Ovary (tissue), 9 donors: ENCODE data around the gene DGKD. TPM values are rescaled to one million over a fixed set of nuclear protein-coding genes. Genes with fewer than 3 reads are reported as not detected.

Experiments used
- DNase-seq, 5 donors: peaks; one replicate each; pipeline ENCODE4 v3.0.0-alpha.2; 2019 to 2020
- H3K27ac ChIP-seq, 2 donors: fragments of 200-600 bp; one replicate each; pipeline versions ENCODE4 v1.5.1 to v1.8.0; 2019 to 2022
- H3K27me3 ChIP-seq: fragments of 200-600 bp; one replicate; pipeline ENCODE4 v1.8.0; 2022
- H3K36me3 ChIP-seq: fragments of 200-600 bp; sonication (generic); one replicate; pipeline ENCODE4 v1.5.1; 2019
- H3K4me1 ChIP-seq: one replicate; pipeline ENCODE4 v1.8.1; 2013; ENCODE audit warnings: mild to moderate bottlenecking, moderate library complexity; ENCODE audit not compliant: insufficient read depth
- H3K4me3 ChIP-seq: fragments of 200-600 bp; sonication (generic); one replicate; pipeline ENCODE4 v1.5.1; 2017
- H3K9me3 ChIP-seq, 2 donors: fragments of 200-600 bp in 1 of 2; sonication (generic) in 1 of 2; one replicate each; pipeline versions ENCODE4 v1.5.1 to v1.8.1; 2013 to 2019; ENCODE audit warnings: mild to moderate bottlenecking in 1 of 2, moderate library complexity in 1 of 2
- EP300 ChIP-seq: sonication (generic); formaldehyde crosslinking; IDR thresholded peaks from one replicate; pipeline ENCODE4 v1.6.1; 2017; ENCODE audit warnings: antibody characterized with exemption
- POLR2A ChIP-seq: fragments of 450-650 bp; IDR thresholded peaks from one replicate; pipeline ENCODE4 v1.6.1; 2017; ENCODE audit warnings: antibody characterized with exemption, mild to moderate bottlenecking, moderate library complexity
- WGBS, 3 donors: extraction: QIAGEN DNeasy Blood & Tissue Kit in 1 of 3; methylation state at CpG; one replicate each; pipeline versions ENCODE4 v1.1.5 to v1.1.7; 2013 to 2017; 5-methylcytosine and 5-hydroxymethylcytosine counted together
- intact Hi-C, 4 donors: fragments of 100-400 bp; cut with DNase I; formaldehyde crosslinking; loops; one replicate each; pipeline versions ENCODE4 v1.11.0 to v1.15.1; 2022 to 2023
- polyA plus RNA-seq, 2 donors: library from polyadenylated mRNA; stranded (reverse); fragments of 200-250 nt in 1 of 2; fragments of 350-450 nt in 1 of 2; fragmentation: Illumina TruSeq in 1 of 2; extraction: RNeasy Lipid Tissue Mini Kit (QIAGEN cat#74804) in 1 of 2; gene quantifications; one replicate each; pipeline ENCODE4 v1.2.3, GENCODE V29; 2013 to 2014
- total RNA-seq, 7 donors: library from RNA; depleted of rRNA in 2 of 7; stranded (reverse); fragments of >200 nt in 2 of 7; fragmentation: NEBNext Ultra II Directional in 3 of 7; extraction: Animal tissue kit (Norgen Biotek cat#: 25700) in 3 of 7; gene quantifications; one replicate each; pipeline versions ENCODE4 v1.1.0 to v1.2.4, GENCODE V29; 2016 to 2023
- TF ChIP-seq, protein P1 (sequence below), 3 donors: fragments of 450-650 bp in 2 of 3; fragments of 200-600 bp in 1 of 3; IDR thresholded peaks; one replicate each; pipeline versions ENCODE4 v1.5.1 to v1.8.0; 2016 to 2022; ENCODE audit warnings: antibody characterized with exemption in 3 of 3, mild to moderate bottlenecking in 1 of 3
- donor health status: DM: no; HTN: no; CAD: no; lungs with moderate emphysema.
- donor health status: DM: no; HTN: no; CAD: no.
- donor health status: Bipolar disorder and iron deficiency.
- donor health status: DM: yes; HTN: yes; CAD: no.
- donor health status: DM: no; HTN: no; CAD: no.
- donor health status: DM: yes; HTN: yes; CAD: no.

Gene DGKD
- total and polyA plus RNA-seq, 9 donors: 9.4 to 81.8 (median 36.3) TPM

DNA sequence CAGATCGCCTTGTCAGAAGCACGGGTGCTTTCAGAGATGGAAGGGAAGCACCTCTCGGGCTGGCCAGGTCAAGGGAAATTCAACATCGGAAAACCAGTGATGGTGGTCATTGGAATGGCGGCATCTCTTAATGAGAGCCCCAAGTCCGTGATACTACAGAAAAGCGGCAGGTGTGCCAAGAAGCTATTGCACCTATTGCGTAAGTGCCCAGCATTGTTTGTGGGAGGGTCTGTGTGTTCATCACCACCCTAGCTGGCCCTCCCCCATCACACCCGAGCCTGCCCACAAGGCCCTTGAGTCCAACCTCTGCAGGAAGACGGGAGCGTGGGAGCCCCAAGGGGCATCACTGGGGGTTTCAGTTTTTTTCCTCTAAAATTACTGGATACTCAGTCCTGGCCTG, 100.7 kb downstream of the DGKD start:
- intact Hi-C loops: no loop called here
- Histone ChIP-seq H3K9me3 (no peaks in the 10 kb centered on the region), H3K27me3 (no peaks in the 10 kb centered on the region), H3K36me3 (no peaks in the 10 kb centered on the region), H3K27ac (no peak overlapping the region), H3K4me3 (no peak overlapping the region), H3K4me1 (no peaks in the 10 kb centered on the region)
- peak in 2 of 5 donors; percentile 9 to 22 for DNase-seq
- 91 to 93% (median 92%) methylated on average over 11 of the region's 11 CpGs for whole genome bisulfite sequencing, 3 donors
- TF ChIP-seq EP300 (no peak), POLR2A (no peak)
- TF ChIP-seq, protein P1, sequence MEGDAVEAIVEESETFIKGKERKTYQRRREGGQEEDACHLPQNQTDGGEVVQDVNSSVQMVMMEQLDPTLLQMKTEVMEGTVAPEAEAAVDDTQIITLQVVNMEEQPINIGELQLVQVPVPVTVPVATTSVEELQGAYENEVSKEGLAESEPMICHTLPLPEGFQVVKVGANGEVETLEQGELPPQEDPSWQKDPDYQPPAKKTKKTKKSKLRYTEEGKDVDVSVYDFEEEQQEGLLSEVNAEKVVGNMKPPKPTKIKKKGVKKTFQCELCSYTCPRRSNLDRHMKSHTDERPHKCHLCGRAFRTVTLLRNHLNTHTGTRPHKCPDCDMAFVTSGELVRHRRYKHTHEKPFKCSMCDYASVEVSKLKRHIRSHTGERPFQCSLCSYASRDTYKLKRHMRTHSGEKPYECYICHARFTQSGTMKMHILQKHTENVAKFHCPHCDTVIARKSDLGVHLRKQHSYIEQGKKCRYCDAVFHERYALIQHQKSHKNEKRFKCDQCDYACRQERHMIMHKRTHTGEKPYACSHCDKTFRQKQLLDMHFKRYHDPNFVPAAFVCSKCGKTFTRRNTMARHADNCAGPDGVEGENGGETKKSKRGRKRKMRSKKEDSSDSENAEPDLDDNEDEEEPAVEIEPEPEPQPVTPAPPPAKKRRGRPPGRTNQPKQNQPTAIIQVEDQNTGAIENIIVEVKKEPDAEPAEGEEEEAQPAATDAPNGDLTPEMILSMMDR (IDR thresholded peaks at IDR 0.05): no peak

DNA sequence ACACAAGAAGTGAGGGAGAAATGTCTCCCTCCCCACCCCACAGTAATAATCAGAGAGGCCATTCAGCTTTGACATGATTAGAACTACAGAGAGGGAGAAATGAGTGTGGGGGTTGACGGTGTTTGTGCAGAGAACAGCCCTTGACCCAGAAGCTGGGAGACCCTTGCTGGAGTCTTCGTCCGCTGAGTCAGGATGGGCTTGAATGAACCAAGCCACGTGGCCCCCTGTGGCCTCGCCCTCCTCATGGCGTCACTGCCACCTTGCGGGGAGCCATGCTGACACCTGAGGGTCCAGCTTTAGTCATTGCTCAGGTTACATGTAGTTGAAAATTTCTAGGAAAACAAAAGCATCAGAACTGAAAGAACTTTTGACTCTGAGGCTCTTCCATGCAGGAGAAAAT, 101.2 kb downstream of the DGKD start:
- DNase-seq: peak in 1 of 5 donors; percentile 11
- H3K27me3 ChIP-seq: no peaks in the 10 kb centered on the region
- TF ChIP-seq, protein P1 (IDR thresholded peaks at IDR 0.05): no peak
- TF ChIP-seq EP300: no peak
- TF ChIP-seq POLR2A: no peak
- H3K4me3 ChIP-seq: no peak overlapping the region
- intact Hi-C loops: no loop called here
- H3K9me3 ChIP-seq: no peaks in the 10 kb centered on the region
- no peak overlapping the region for H3K27ac ChIP-seq
- H3K36me3 ChIP-seq: no peaks in the 10 kb centered on the region
- H3K4me1 ChIP-seq: no peaks in the 10 kb centered on the region
- WGBS, 3 donors: 92 to 98% (median 93%) methylated on average over 7 of the region's 7 CpGs

DNA sequence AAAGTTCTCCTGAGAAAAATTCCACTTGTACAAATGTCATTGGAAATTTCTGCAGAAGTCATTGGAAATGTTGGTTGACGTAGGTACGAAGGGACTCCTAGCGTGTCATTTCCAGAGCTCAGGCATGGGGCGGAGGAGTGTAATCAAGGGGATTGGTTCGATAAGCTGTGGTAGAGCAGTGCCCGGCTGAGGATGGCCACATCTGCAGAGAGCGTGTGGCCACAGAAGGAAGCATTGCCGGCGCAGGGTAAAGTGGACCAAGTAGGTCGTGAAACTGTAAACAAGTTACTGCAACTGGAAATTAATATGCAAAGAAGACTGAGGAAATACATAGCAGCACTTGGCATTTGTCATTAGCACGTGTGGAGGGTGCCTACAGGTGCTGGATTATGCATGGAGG, 101.8 kb downstream of the DGKD start:
- peak in 1 of 5 donors; percentile 2 for DNase-seq
- intact Hi-C loops: no loop called here
- TF ChIP-seq POLR2A (no peak), EP300 (no peak)
- TF ChIP-seq, protein P1 (IDR thresholded peaks at IDR 0.05): no peak
- Histone ChIP-seq H3K9me3 (no peaks in the 10 kb centered on the region), H3K4me3 (no peak overlapping the region), H3K27me3 (no peaks in the 10 kb centered on the region), H3K36me3 (no peaks in the 10 kb centered on the region), H3K27ac (no peak overlapping the region), H3K4me1 (no peaks in the 10 kb centered on the region)
- WGBS, 3 donors: 94 to 95% (median 94%) methylated on average over 11 of the region's 11 CpGs

DNA sequence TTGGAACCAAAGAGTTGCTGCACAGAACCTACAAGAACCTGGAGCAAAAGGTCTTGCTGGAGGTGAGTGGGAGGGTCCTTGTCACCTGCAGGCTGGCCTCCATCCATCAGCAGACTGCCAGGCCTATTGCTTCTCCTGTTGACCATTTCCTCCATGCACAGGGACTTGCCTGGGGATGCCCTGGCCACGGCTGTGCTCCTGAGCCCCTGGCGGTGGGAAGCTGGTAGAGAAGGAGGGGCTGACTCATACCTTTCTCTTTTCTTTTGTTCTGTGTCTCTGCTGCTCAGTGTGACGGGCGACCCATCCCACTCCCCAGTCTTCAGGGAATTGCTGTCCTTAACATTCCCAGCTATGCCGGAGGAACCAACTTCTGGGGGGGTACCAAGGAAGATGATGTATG, 102.6 kb downstream of the DGKD start:
- no peaks in the 10 kb centered on the region for H3K4me1 ChIP-seq
- WGBS, 3 donors: 86 to 87% (median 86%) methylated on average over 5 of the region's 5 CpGs
- no peaks in the 10 kb centered on the region for H3K36me3 ChIP-seq
- no peak overlapping the region for H3K27ac ChIP-seq
- no peaks in the 10 kb centered on the region for H3K27me3 ChIP-seq
- peak in 1 of 5 donors; percentile 11 for DNase-seq
- H3K9me3 ChIP-seq: no peaks in the 10 kb centered on the region
- TF ChIP-seq, protein P1 (IDR thresholded peaks at IDR 0.05): no peak
- TF ChIP-seq POLR2A (no peak), EP300 (no peak)
- H3K4me3 ChIP-seq: no peak overlapping the region
- intact Hi-C loops: no loop called here

DNA sequence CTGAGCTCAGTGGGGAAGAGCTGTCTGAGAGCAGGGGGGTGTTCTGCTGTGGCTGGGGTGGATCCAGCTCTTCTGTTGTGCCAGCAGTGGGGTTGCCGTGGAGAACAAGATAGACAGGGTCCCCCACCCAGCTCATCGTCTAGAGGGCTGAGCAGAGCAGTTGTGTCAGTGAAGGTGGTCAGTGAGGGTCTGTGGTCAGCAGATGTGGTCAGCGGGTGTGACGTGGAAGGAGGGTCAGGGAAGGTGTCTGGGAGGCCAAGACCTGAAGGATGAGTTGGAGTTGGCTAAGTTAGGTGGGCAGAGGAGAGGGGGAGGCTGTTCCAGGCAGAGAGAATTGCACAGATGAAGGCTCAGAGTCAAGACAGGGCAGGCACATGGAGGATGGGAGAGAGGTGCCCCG, 103.1 kb downstream of the DGKD start:
- 91 to 93% (median 92%) methylated on average over 5 of the region's 5 CpGs for WGBS, 3 donors

More for the DNA sequence above, 103.1 kb downstream of the DGKD start:
- Histone ChIP-seq H3K27me3 (no peaks in the 10 kb centered on the region), H3K27ac (no peak overlapping the region), H3K36me3 (no peaks in the 10 kb centered on the region), H3K9me3 (no peaks in the 10 kb centered on the region), H3K4me1 (no peaks in the 10 kb centered on the region), H3K4me3 (no peak overlapping the region)
- TF ChIP-seq, protein P1 (IDR thresholded peaks at IDR 0.05): no peak
- TF ChIP-seq POLR2A: no peak
- no peak for TF ChIP-seq EP300
- DNase-seq: peak in 1 of 5 donors; percentile 11
- intact Hi-C loops: no loop called here
